HG02798 (cell line): ENCODE results near the gene ABHD17B.
"Not testable (repeated sequence)": the region's sequence is repeated elsewhere in the genome, so short reads cannot be mapped to it uniquely, and the experiment has no call there.

Experiments
- ATAC-seq: cut with Tn5 transposase; IDR thresholded peaks from one replicate; pipeline ENCODE4 v1.9.1; 2021; ENCODE audit warnings: mild to moderate bottlenecking; ENCODE audit not compliant: unreplicated experiment, poor library complexity

The ABHD17B gene

GRCh38 chr9:71916834-71917534, 6.0 kb upstream of the ABHD17B start:
- ATAC-seq = peak; percentile 76

- no peak for ATAC-seq
Measured at GRCh38 chr9:71915495-71915894, 4.5 kb upstream of the ABHD17B start.

GRCh38 chr9:71911908-71912335, 929 bp upstream of the ABHD17B start:
- no peak for ATAC-seq

- peak; percentile 14 for ATAC-seq
Measured at GRCh38 chr9:71910650-71911060, 338 bp downstream of the ABHD17B start.

GRCh38 chr9:71909887-71910649, 925 bp downstream of the ABHD17B start:
- peak; percentile 4 for ATAC-seq

GRCh38 chr9:71908825-71909224, 2.2 kb downstream of the ABHD17B start:
- no peak for ATAC-seq

GRCh38 chr9:71904076-71904475, 6.9 kb downstream of the ABHD17B start:
- no peak for ATAC-seq

- no peak for ATAC-seq
Measured at GRCh38 chr9:71901695-71902597, 9.0 kb downstream of the ABHD17B start.

- ATAC-seq = not testable (repeated sequence)
Measured at GRCh38 chr9:71898756-71899155, 12.2 kb downstream of the ABHD17B start.

GRCh38 chr9:71897577-71897976, 13.4 kb downstream of the ABHD17B start:
- peak; percentile 63 for ATAC-seq

- ATAC-seq = no peak
Measured at GRCh38 chr9:71896761-71897160, 14.2 kb downstream of the ABHD17B start.

GRCh38 chr9:71895955-71896354, 15.0 kb downstream of the ABHD17B start:
- no peak for ATAC-seq

- no peak for ATAC-seq
Measured at GRCh38 chr9:71895117-71895516, 15.9 kb downstream of the ABHD17B start.

GRCh38 chr9:71891557-71892189, 19.3 kb downstream of the ABHD17B start:
- no peak for ATAC-seq

- no peak for ATAC-seq
Measured at GRCh38 chr9:71890042-71890679, 20.8 kb downstream of the ABHD17B start.

- ATAC-seq = no peak
Measured at GRCh38 chr9:71887362-71887761, 23.6 kb downstream of the ABHD17B start.

- no peak for ATAC-seq
Measured at GRCh38 chr9:71886541-71886940, 24.5 kb downstream of the ABHD17B start.

- no peak for ATAC-seq
Measured at GRCh38 chr9:71886015-71886414, 25.0 kb downstream of the ABHD17B start.

- ATAC-seq = no peak
Measured at GRCh38 chr9:71885467-71885866, 25.5 kb downstream of the ABHD17B start.

GRCh38 chr9:71884005-71884404, 27.0 kb downstream of the ABHD17B start:
- ATAC-seq = no peak
